Measurements from ENCODE around the gene ACP7. TPM values are rescaled to one million over a fixed set of nuclear protein-coding genes. Genes with fewer than 3 reads are reported as not detected.

Gene ACP7
- not detected in 2 replicates for total RNA-seq

GRCh38 chr19:39083983-39084731, at the start of gene ACP7:
Gene ACP7, plus strand, starts transcription at chr19:39084368. Its CDS starts 902 bp downstream, at chr19:39085270.

GRCh38 chr19:39125554-39126311, 41.6 kb downstream of the ACP7 start, which contains the start of gene PAK4:
Gene PAK4, plus strand, starts transcription at chr19:39125786. Its CDS starts 43,768 bp downstream, at chr19:39169554.

Other genes starting within 250 kb of the ACP7 start
- 314 and 362 TPM in 2 replicates for gene HNRNPL, start 234.4 kb upstream of the ACP7 start, total RNA-seq
- gene RINL, start 206.1 kb upstream of the ACP7 start, total RNA-seq = 1.7 and 3.5 TPM in 2 replicates
- 48.4 TPM in 2 replicates for gene SIRT2, start 184.8 kb upstream of the ACP7 start, total RNA-seq
- 17.5 and 23.4 TPM in 2 replicates for gene NFKBIB, start 184.4 kb upstream of the ACP7 start, total RNA-seq
- gene CCER2, start 172.2 kb upstream of the ACP7 start, total RNA-seq = not detected in 2 replicates
- gene SARS2, start 153.6 kb upstream of the ACP7 start, total RNA-seq = 28.8 and 36.2 TPM in 2 replicates
- 52.5 and 66.3 TPM in 2 replicates for gene MRPS12, start 153.4 kb upstream of the ACP7 start, total RNA-seq
- gene FBXO17, start 108.6 kb upstream of the ACP7 start, total RNA-seq = 22.3 and 30.0 TPM in 2 replicates
- gene FBXO27, start 51.8 kb upstream of the ACP7 start, total RNA-seq = 7.8 and 8.4 TPM in 2 replicates
- 14.7 and 23.2 TPM in 2 replicates for gene PAK4, start 41.4 kb downstream of the ACP7 start, total RNA-seq
- gene NCCRP1, start 112.6 kb downstream of the ACP7 start, total RNA-seq = not detected in 2 replicates
- gene SYCN, start 119.9 kb downstream of the ACP7 start, total RNA-seq = not detected in 2 replicates
- gene IFNL3, start 160.6 kb downstream of the ACP7 start, total RNA-seq = not detected in 2 replicates
- not detected in 2 replicates for gene IFNL4, start 164.5 kb downstream of the ACP7 start, total RNA-seq
- gene IFNL2, start 184.0 kb downstream of the ACP7 start, total RNA-seq = not detected in 2 replicates
- not detected in 2 replicates for gene IFNL1, start 212.0 kb downstream of the ACP7 start, total RNA-seq
- gene LRFN1, start 236.5 kb downstream of the ACP7 start, total RNA-seq = not detected in 2 replicates

Data from myometrial cell (primary cell).